CD4-positive, alpha-beta memory T cell (primary cell): ENCODE results near the gene GPC6. TPM values are rescaled to one million over a fixed set of nuclear protein-coding genes. Genes with fewer than 3 reads are reported as not detected.
A peak's percentile ranks its signal among the peaks of the same experiment; 100 is the strongest.

Source experiments
- CTCF ChIA-PET: fragments of 350-600 bp; sonication (Branson Sonifier 250); formaldehyde crosslinking; loops from one replicate; lab custom pipeline; 2021; ENCODE audit warnings: inconsistent platforms; ENCODE audit not compliant: partially characterized antibody; lab: Charles Lee
- POLR2A ChIA-PET: fragments of 350-600 bp; sonication (Branson Sonifier 250); formaldehyde crosslinking; loops from one replicate; lab custom pipeline; 2021; ENCODE audit not compliant: partially characterized antibody; lab: Charles Lee
- DNase-seq, 5 donors: peaks; one replicate each; pipeline versions ENCODE4 v3.0.0 to v3.0.0-alpha.2; 2020 to 2022; ENCODE audit warnings: mixed read lengths in 1 of 5
- H3K27ac ChIP-seq: one replicate; pipeline ENCODE4 v1.7.0; 2013; ENCODE audit warnings: low read depth, low read length
- H3K27me3 ChIP-seq: 2 replicates; pipeline ENCODE4 v1.7.0; 2013; ENCODE audit warnings: mild to moderate bottlenecking, low read length, moderate library complexity; ENCODE audit not compliant: insufficient read depth
- H3K36me3 ChIP-seq: 2 replicates; pipeline ENCODE4 v1.7.0; 2013; ENCODE audit warnings: mild to moderate bottlenecking, low read length, moderate library complexity; ENCODE audit not compliant: insufficient read depth
- H3K4me1 ChIP-seq: 2 replicates; pipeline ENCODE4 v1.7.0; 2013; ENCODE audit warnings: mild to moderate bottlenecking, low read length, moderate library complexity; ENCODE audit not compliant: insufficient read depth
- H3K4me3 ChIP-seq, 2 donors: one replicate each; pipeline ENCODE4 v1.7.0; 2013; ENCODE audit warnings: low read length in 2 of 2, mild to moderate bottlenecking in 1 of 2
- H3K9me3 ChIP-seq, 2 donors: one replicate each; pipeline ENCODE4 v1.7.0; 2013; ENCODE audit warnings: low read length in 2 of 2, control low read depth in 1 of 2; ENCODE audit not compliant: control insufficient read depth in 1 of 2
- H3K27ac Mint-ChIP-seq, 7 donors: one replicate each; pipeline ENCODE4 v1.8.0; 2020 to 2021; ENCODE audit warnings: mixed read lengths in 7 of 7, mild to moderate bottlenecking in 6 of 7, inconsistent platforms in 3 of 7, moderate library complexity in 3 of 7
- H3K27me3 Mint-ChIP-seq, 2 donors: one replicate each; pipeline ENCODE4 v1.8.0; 2020 to 2021; ENCODE audit warnings: mixed read lengths in 2 of 2
- H3K36me3 Mint-ChIP-seq, 2 donors: one replicate each; pipeline ENCODE4 v1.8.0; 2020 to 2021; ENCODE audit warnings: mixed read lengths in 2 of 2, inconsistent platforms in 1 of 2, mild to moderate bottlenecking in 1 of 2
- H3K4me1 Mint-ChIP-seq, 4 donors: one replicate each; pipeline ENCODE4 v1.8.0; 2020 to 2021; ENCODE audit warnings: mixed read lengths in 4 of 4, mild to moderate bottlenecking in 1 of 4
- H3K4me3 Mint-ChIP-seq, 8 donors: one replicate each; pipeline ENCODE4 v1.8.0; 2020 to 2021; ENCODE audit warnings: mixed read lengths in 8 of 8, mild to moderate bottlenecking in 7 of 8, moderate library complexity in 6 of 8, inconsistent platforms in 3 of 8
- H3K9me3 Mint-ChIP-seq, 8 donors: one replicate each; pipeline ENCODE4 v1.8.0; 2020 to 2021; ENCODE audit warnings: mixed read lengths in 8 of 8, mild to moderate bottlenecking in 5 of 8, inconsistent platforms in 3 of 8, moderate library complexity in 1 of 8
- intact Hi-C: fragments of 100-400 bp; cut with micrococcal nuclease; formaldehyde crosslinking; loops from one replicate; pipeline ENCODE4 v1.15.1; 2023
- polyA plus RNA-seq, 2 donors: library from polyadenylated mRNA; unstranded; fragments of 300-500 nt; fragmentation: Illumina TruSeq; gene quantifications; one replicate each; pipeline ENCODE4 v1.2.3, GENCODE V29; 2021
- total RNA-seq, 2 experiments: library from RNA; stranded (reverse); gene quantifications; one replicate each; pipeline ENCODE4 v1.2.3, GENCODE V29; 2021

Gene GPC6
- total and polyA plus RNA-seq, 4 experiments from 2014 or later: not detected

DNA sequence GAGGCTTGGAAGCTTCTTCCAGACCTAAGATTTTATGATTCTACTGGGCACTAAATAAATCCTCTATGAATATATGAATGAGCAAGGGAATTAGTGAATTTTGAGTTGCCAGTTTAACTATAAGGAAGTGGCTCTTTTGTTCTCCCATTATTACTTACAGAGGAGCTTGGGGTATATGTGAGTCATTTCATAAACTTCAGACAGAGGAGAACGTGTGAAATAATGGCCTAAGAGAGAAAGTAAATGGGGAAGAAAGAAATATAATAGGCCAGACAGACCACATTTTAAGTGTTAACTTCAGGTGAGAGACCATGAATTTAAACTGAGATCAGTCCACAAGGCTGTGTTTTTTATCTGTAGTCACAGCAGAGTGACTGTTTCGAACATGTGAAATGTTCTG is 570.9 kb downstream of the GPC6 start:
- Histone ChIP-seq H3K9me3 (no peaks in the 10 kb centered on the region), H3K4me1 (no peaks in the 10 kb centered on the region), H3K4me3 (no peak overlapping the region), H3K27me3 (no peaks in the 10 kb centered on the region), H3K36me3 (no peaks in the 10 kb centered on the region), H3K27ac (no peak overlapping the region)
- Mint-ChIP-seq H3K9me3 (no peaks in the 10 kb centered on the region), H3K27me3 (peaks cover 0 to 3% of the 10 kb centered on the region in 2 donors), H3K27ac (no peak overlapping the region), H3K4me1 (peaks cover 0 to 3% (median 0%) of the 10 kb centered on the region in 4 donors), H3K36me3 (no peaks in the 10 kb centered on the region), H3K4me3 (no peak overlapping the region)
- no peak for DNase-seq
- ChIA-PET CTCF (no interaction called here), POLR2A (no interaction called here)
- intact Hi-C loops: no loop called here

DNA sequence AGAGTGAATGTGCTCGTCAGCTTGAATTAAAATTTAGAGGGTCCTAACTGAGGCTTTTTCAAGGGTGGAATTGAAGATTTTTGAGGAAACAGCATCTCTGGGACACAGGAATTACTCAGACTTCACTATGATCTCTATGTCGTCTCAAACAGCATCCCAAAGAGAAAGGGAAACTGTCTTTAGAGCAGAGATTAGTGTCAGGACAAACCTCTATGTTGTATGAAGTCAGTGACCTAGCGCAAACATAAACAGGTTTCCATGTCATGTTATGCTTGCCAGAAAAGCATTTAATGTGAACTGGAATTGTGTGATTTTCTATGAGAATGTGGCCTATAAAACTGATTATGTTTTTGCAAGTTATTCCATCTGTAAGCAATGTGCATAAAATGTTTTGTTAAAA is 573.7 kb downstream of the GPC6 start:
- Mint-ChIP-seq H3K4me3 (no peak overlapping the region), H3K27me3 (peaks cover 0 to 3% of the 10 kb centered on the region in 2 donors), H3K27ac (no peak overlapping the region), H3K9me3 (no peaks in the 10 kb centered on the region), H3K36me3 (no peaks in the 10 kb centered on the region), H3K4me1 (no peaks in the 10 kb centered on the region)
- H3K4me3 ChIP-seq: no peak overlapping the region
- no peaks in the 10 kb centered on the region for H3K9me3 ChIP-seq
- intact Hi-C loops: no loop called here
- no peaks in the 10 kb centered on the region for H3K27me3 ChIP-seq
- no peak for DNase-seq
- H3K27ac ChIP-seq: no peak overlapping the region
- CTCF ChIA-PET: no interaction called here
- H3K4me1 ChIP-seq: no peaks in the 10 kb centered on the region
- POLR2A ChIA-PET: no interaction called here
- no peaks in the 10 kb centered on the region for H3K36me3 ChIP-seq

DNA sequence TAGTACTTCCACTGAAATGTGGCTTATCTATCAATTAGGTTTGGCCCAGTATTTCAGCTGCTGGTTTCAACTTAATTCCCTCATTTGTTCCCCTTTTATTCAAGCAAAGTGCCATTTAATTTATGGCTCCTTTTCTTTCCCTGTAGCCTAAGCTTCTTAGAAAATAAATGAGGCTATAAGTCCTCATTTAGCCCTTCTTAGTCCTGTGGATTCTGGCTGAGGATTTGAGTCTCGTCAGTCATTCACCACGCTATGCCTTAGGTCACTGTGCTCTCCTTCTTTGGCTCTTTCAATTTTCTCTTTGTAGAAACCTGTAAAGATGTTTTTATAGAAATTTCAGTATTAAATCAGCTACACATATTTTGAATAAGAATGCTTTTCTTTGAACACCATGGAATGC is 579.1 kb downstream of the GPC6 start:
- Mint-ChIP-seq H3K4me3 (no peak overlapping the region), H3K4me1 (no peaks in the 10 kb centered on the region), H3K9me3 (peaks cover 0 to 4% (median 0%) of the 10 kb centered on the region in 8 donors), H3K27ac (no peak overlapping the region), H3K36me3 (no peaks in the 10 kb centered on the region), H3K27me3 (peaks cover 0 to 2% of the 10 kb centered on the region in 2 donors)
- H3K27ac ChIP-seq: no peak overlapping the region
- no peaks in the 10 kb centered on the region for H3K27me3 ChIP-seq
- no peaks in the 10 kb centered on the region for H3K4me1 ChIP-seq
- ChIA-PET POLR2A (no interaction called here), CTCF (no interaction called here)
- no peak for DNase-seq
- intact Hi-C loops: no loop called here
- no peaks in the 10 kb centered on the region for H3K36me3 ChIP-seq
- no peaks in the 10 kb centered on the region for H3K9me3 ChIP-seq
- H3K4me3 ChIP-seq: no peak overlapping the region

DNA sequence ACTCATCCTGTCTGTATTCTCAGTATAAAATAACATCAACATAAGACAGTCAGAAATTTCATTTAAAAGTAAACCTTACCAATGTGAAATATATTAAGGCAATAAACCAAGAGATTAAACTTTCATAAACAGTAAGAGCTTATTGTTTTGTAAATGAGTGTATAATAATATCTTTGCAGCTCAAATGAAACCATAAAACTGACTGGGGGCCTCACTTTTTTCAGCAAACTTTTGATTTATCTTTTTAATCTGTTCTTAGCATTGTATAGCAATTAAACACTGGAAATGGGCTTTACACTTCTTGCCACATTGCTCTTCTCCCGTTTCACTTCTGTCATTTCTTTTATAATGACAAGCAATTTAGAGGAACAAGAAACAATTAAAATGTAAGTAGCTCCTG is 580.3 kb downstream of the GPC6 start:
- Mint-ChIP-seq H3K36me3 (no peaks in the 10 kb centered on the region), H3K4me1 (no peaks in the 10 kb centered on the region), H3K27ac (no peak overlapping the region), H3K4me3 (no peak overlapping the region), H3K9me3 (peaks cover 0 to 4% (median 0%) of the 10 kb centered on the region in 8 donors), H3K27me3 (peaks cover 0 to 2% of the 10 kb centered on the region in 2 donors)
- Histone ChIP-seq H3K27ac (no peak overlapping the region), H3K4me3 (no peak overlapping the region), H3K36me3 (no peaks in the 10 kb centered on the region), H3K9me3 (no peaks in the 10 kb centered on the region), H3K4me1 (no peaks in the 10 kb centered on the region), H3K27me3 (no peaks in the 10 kb centered on the region)
- ChIA-PET CTCF (no interaction called here), POLR2A (no interaction called here)
- intact Hi-C loops: no loop called here
- DNase-seq: no peak

DNA sequence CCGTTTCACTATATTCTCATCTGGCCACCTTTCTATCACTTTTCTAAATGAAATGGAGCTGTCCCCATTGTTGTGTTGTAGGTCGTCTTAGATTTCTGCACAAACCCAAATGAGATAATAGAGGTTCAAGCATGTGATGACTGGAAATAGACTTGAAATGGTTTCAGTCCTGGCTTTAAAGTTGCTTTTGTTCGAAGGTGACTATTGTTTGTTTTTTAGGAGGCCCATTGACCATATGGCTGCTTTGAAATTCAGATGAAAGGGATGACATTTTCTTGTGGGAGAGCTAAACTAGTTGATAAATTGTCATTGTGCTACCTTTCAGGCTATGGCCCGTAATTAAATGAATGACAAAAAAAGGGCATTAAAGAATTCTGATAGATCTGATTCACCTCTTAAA is 583.7 kb downstream of the GPC6 start:
- Mint-ChIP-seq H3K27me3 (peaks cover 0 to 2% of the 10 kb centered on the region in 2 donors), H3K9me3 (peaks cover 0 to 4% (median 0%) of the 10 kb centered on the region in 8 donors), H3K27ac (no peak overlapping the region), H3K36me3 (no peaks in the 10 kb centered on the region), H3K4me3 (no peak overlapping the region), H3K4me1 (no peaks in the 10 kb centered on the region)
- POLR2A ChIA-PET: no interaction called here
- intact Hi-C loops: no loop called here
- CTCF ChIA-PET: no interaction called here
- Histone ChIP-seq H3K36me3 (no peaks in the 10 kb centered on the region), H3K27me3 (no peaks in the 10 kb centered on the region), H3K4me1 (no peaks in the 10 kb centered on the region), H3K4me3 (no peak overlapping the region), H3K27ac (no peak overlapping the region), H3K9me3 (no peaks in the 10 kb centered on the region)
- DNase-seq: no peak

DNA sequence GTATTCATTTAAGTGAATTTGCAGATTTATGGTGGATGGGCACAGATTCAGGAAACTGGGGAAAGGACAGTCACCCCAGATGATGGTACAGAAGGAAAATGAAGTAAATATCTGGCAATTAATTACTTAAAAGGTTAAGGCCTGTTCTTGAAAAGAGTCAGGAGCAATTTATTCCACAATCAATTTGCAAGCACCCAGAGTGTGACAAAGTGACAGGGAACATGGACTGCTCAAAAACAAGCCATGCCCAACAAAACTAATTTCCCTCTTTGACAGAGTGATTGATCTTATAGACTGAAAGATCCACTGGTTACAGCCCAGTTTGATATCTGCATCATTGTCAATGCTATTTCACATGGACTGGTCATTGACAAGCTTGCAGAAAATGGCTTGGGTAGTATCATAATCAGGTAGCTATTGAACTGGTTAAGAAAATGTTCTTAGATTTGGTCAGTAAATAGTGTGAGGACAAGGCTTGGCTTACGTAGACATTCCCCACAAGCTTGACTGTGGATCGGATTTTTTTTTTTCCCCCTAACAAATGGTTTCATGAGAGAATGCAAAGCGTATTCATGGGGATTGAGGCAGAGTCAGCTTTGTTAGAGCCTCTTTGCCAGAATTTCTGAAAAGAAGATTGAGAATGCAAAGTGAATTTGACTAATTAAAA is 584.6 kb downstream of the GPC6 start:
- ChIA-PET POLR2A (no interaction called here), CTCF (no interaction called here)
- H3K4me3 ChIP-seq: no peak overlapping the region
- peaks cover 0 to 2% (median 0%) of the 10 kb centered on the region in 8 donors for H3K9me3 Mint-ChIP-seq
- DNase-seq: no peak
- H3K4me3 Mint-ChIP-seq: no peak overlapping the region
- no peaks in the 10 kb centered on the region for H3K36me3 ChIP-seq
- H3K4me1 Mint-ChIP-seq: no peaks in the 10 kb centered on the region
- H3K27me3 Mint-ChIP-seq: peaks cover 0 to 2% of the 10 kb centered on the region in 2 donors
- no peaks in the 10 kb centered on the region for H3K36me3 Mint-ChIP-seq
- no peaks in the 10 kb centered on the region for H3K27me3 ChIP-seq
- H3K4me1 ChIP-seq: no peaks in the 10 kb centered on the region
- peak overlapping the region in 1 of 7 donors; percentile 0 for H3K27ac Mint-ChIP-seq
- H3K27ac ChIP-seq: no peak overlapping the region
- no peaks in the 10 kb centered on the region for H3K9me3 ChIP-seq
- intact Hi-C loops: no loop called here

DNA sequence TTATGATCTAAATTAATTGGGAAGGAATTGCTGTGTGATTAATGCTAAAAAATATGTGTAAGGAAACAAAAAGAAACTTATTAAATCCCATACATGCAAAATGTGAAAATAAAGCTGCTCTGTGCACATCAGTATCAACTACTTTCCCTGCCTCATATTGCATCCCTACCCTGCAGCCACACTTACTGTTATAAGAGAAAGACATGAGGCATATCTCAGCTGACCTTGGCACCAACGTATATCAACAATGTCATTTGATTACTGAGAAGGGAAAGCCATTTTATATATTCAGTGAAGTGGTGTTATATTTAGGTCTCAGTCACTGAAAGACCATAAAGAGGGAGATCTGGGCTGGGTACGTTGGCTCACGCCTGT is 585.1 kb downstream of the GPC6 start:
- Histone ChIP-seq H3K9me3 (no peaks in the 10 kb centered on the region), H3K27ac (no peak overlapping the region), H3K36me3 (no peaks in the 10 kb centered on the region), H3K4me3 (no peak overlapping the region), H3K4me1 (no peaks in the 10 kb centered on the region), H3K27me3 (no peaks in the 10 kb centered on the region)
- CTCF ChIA-PET: no interaction called here
- Mint-ChIP-seq H3K36me3 (no peaks in the 10 kb centered on the region), H3K27ac (no peak overlapping the region), H3K4me3 (no peak overlapping the region), H3K27me3 (peaks cover 0 to 2% of the 10 kb centered on the region in 2 donors), H3K4me1 (no peaks in the 10 kb centered on the region), H3K9me3 (peaks cover 0 to 2% (median 0%) of the 10 kb centered on the region in 8 donors)
- POLR2A ChIA-PET: no interaction called here
- intact Hi-C loops: no loop called here
- DNase-seq: no peak
